Measurements from ENCODE around the gene SARM1.
A peak's percentile ranks its signal among the peaks of the same experiment; 100 is the strongest.

Gene SARM1

GRCh38 chr17:28402844-28403243, 31.4 kb downstream of the SARM1 start:
- no peak overlapping the region for H3K4me3 Mint-ChIP-seq
- H3K36me3 Mint-ChIP-seq (ENCODE audit: low read depth): peaks cover 27% of the 10 kb centered on the region
- no peak for DNase-seq
- H3K9me3 Mint-ChIP-seq: no peaks in the 10 kb centered on the region
- H3K4me1 Mint-ChIP-seq (ENCODE audit: low read depth): peaks cover 15% of the 10 kb centered on the region
- no peaks in the 10 kb centered on the region for H3K27me3 Mint-ChIP-seq
- H3K27ac Mint-ChIP-seq: no peak overlapping the region

GRCh38 chr17:28404007-28404406, 32.5 kb downstream of the SARM1 start:
- H3K27me3 Mint-ChIP-seq: peaks cover 4% of the 10 kb centered on the region
- no peak for DNase-seq
- H3K36me3 Mint-ChIP-seq (ENCODE audit: low read depth): peaks cover 18% of the 10 kb centered on the region
- peaks cover 15% of the 10 kb centered on the region for H3K4me1 Mint-ChIP-seq (ENCODE audit: low read depth)
- no peak overlapping the region for H3K27ac Mint-ChIP-seq
- no peak overlapping the region for H3K4me3 Mint-ChIP-seq
- no peaks in the 10 kb centered on the region for H3K9me3 Mint-ChIP-seq

GRCh38 chr17:28404461-28404811, 32.9 kb downstream of the SARM1 start:
- H3K27me3 Mint-ChIP-seq: peaks cover 4% of the 10 kb centered on the region
- peaks cover 15% of the 10 kb centered on the region for H3K4me1 Mint-ChIP-seq (ENCODE audit: low read depth)
- no peak overlapping the region for H3K27ac Mint-ChIP-seq
- H3K36me3 Mint-ChIP-seq (ENCODE audit: low read depth): peaks cover 15% of the 10 kb centered on the region
- peak overlapping the region; percentile 78 for H3K4me3 Mint-ChIP-seq
- H3K9me3 Mint-ChIP-seq: no peaks in the 10 kb centered on the region
- DNase-seq: no peak

GRCh38 chr17:28404812-28405570, 33.5 kb downstream of the SARM1 start:
- Mint-ChIP-seq H3K36me3 (ENCODE audit: low read depth) (peaks cover 12% of the 10 kb centered on the region), H3K27ac (no peak overlapping the region), H3K4me3 (peak overlapping the region; percentile 78), H3K9me3 (no peaks in the 10 kb centered on the region), H3K27me3 (peaks cover 4% of the 10 kb centered on the region), H3K4me1 (ENCODE audit: low read depth) (peaks cover 15% of the 10 kb centered on the region)
- DNase-seq: no peak

DNA sequence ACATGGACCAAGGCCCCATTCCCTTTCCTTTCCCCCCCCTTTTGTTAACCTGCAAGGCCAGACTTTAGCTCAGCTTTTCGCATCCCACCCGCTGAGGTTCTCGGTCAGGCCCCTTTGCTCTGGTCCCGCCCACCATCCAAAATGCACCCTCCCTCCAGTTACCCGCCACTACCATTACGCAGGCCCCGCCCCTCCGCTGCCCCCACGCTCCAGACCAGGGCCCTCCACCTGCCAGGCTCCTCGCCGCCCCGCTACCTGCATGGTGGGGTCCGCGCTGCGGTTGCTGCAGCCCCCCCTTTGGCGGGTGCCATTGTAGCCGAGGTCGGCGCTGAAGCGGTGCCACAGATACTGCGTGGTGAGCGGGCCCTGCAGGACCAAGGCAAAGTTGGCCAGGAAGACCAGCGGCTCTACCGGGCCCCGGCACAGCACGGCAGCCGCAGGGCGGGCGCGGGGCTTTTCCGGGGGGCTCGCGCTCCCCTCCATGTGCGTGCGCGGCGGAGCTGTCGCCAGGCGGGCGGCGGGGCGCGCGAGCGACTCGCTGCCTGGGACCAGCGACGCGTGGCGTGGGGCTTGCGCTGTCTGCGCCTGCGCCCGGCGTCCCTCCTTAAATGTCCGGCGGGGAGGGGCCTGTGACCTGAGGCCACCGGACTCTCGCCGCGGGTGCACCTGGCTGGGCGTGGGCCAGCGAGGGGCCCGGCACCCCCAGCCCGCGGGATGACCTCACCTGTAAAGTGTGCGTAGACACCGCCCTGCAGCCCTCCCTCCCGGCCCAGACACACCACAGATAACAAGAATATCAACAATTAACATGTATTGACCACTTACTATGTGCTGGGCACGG, 34.4 kb downstream of the SARM1 start, which contains the start of gene SLC46A1:
SLC46A1 (minus strand) TSS at position 581 of the 841 bp plus-strand sequence; CDS start at position 483, 98 bp downstream.
- Mint-ChIP-seq H3K27ac (peak within 1 kb of the TSS; percentile 16), H3K9me3 (no peaks in the 10 kb centered on the region), H3K4me1 (ENCODE audit: low read depth) (peaks cover 15% of the 10 kb centered on the region), H3K27me3 (peaks cover 4% of the 10 kb centered on the region), H3K4me3 (peak within 1 kb of the TSS; percentile 78), H3K36me3 (ENCODE audit: low read depth) (peaks cover 9% of the 10 kb centered on the region)
- DNase-seq: peak; percentile 80

DNA sequence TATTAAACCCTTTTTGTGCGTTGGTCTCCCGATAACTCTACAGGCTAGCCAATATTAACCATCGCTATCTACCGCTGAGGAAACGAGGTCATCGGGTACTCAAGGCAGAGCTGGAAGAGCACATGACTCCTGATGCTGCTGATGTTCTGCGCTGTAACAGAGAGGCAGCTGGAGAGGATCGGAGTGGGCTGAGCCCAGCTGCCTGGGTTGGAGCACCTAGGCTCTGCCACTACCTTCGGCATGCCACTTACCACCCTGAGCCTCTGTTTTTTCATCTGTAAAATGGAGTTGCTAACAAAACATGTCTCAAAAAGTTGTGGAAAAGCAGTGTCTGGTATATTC, 35.0 kb downstream of the SARM1 start:
- no peaks in the 10 kb centered on the region for H3K9me3 Mint-ChIP-seq
- H3K4me1 Mint-ChIP-seq (ENCODE audit: low read depth): peaks cover 15% of the 10 kb centered on the region
- DNase-seq: no peak
- peaks cover 7% of the 10 kb centered on the region for H3K36me3 Mint-ChIP-seq (ENCODE audit: low read depth)
- peaks cover 4% of the 10 kb centered on the region for H3K27me3 Mint-ChIP-seq
- H3K4me3 Mint-ChIP-seq: peak overlapping the region; percentile 70
- H3K27ac Mint-ChIP-seq: peak overlapping the region; percentile 16

DNA sequence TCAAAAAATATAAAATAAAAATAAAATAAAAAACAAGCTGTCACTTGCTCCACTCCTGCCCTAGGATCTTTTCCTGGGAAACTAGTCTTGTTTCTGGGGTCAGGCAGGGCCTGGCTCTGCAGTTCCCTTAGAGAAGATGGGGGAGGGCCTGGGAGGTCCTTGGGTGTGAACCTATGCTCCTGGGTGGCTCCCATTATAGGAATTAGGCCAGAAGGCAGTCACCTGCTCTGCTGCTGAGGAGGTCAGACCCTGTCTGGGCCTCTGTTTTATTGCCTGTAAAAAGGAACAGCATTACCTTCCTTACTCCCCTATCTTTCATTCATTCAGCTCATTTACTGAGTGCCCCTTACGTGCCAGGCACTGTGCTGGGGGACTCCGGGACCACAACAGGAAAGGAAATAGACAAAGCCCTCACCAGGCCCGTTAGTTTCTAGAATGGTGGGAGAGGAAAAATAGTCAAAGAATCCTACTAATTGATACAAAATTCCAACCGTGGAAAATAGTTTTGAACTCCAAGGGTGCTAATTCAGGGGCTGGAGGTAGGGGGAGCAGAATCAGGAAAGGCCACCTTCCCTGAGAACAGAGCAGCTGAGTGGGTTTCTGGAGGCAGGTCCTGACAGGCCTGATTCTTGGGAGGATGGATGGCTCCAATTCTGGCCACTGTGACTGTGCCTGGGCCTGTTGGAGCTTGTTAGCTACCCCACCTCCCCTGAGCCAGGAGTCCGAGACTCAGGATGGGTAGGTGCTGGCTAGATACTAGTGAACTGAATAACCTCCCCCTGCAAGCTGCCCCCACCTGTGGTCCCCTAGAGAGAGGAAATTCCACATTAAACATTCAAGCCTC, 35.9 kb downstream of the SARM1 start:
- Mint-ChIP-seq H3K9me3 (no peaks in the 10 kb centered on the region), H3K4me1 (ENCODE audit: low read depth) (peaks cover 9% of the 10 kb centered on the region), H3K27ac (no peak overlapping the region), H3K27me3 (peaks cover 4% of the 10 kb centered on the region), H3K4me3 (peak overlapping the region; percentile 70), H3K36me3 (ENCODE audit: low read depth) (peaks cover 3% of the 10 kb centered on the region)
- no peak for DNase-seq

DNA sequence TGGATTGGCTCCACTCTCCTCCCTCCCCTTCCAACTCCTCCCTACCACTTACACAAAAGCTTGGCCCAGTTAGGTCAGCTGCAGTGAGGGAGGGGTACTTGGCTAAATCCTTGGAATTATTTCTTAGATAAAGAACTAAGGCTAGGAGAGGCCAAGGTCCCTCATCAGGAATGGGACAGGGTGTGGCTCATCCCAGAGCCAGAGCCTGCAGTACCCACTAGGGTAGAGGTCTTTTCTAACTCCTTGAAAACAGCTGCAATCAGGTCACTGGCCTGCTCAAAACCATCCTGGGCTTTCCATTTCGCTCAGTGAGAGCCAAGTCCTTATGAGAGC, 36.4 kb downstream of the SARM1 start:
- H3K27me3 Mint-ChIP-seq: peaks cover 4% of the 10 kb centered on the region
- H3K27ac Mint-ChIP-seq: no peak overlapping the region
- H3K4me1 Mint-ChIP-seq (ENCODE audit: low read depth): peaks cover 9% of the 10 kb centered on the region
- no peak for DNase-seq
- no peaks in the 10 kb centered on the region for H3K9me3 Mint-ChIP-seq
- H3K36me3 Mint-ChIP-seq (ENCODE audit: low read depth): peaks cover 3% of the 10 kb centered on the region
- H3K4me3 Mint-ChIP-seq: no peak overlapping the region

- H3K9me3 Mint-ChIP-seq: no peaks in the 10 kb centered on the region
- peaks cover 5% of the 10 kb centered on the region for H3K4me1 Mint-ChIP-seq (ENCODE audit: low read depth)
- H3K27me3 Mint-ChIP-seq: peaks cover 10% of the 10 kb centered on the region
- H3K27ac Mint-ChIP-seq: no peak overlapping the region
- no peaks in the 10 kb centered on the region for H3K36me3 Mint-ChIP-seq (ENCODE audit: low read depth)
- no peak for DNase-seq
- no peak overlapping the region for H3K4me3 Mint-ChIP-seq
Observed at GRCh38 chr17:28412099-28412498, 40.6 kb downstream of the SARM1 start.

GRCh38 chr17:28413804-28414203, 42.3 kb downstream of the SARM1 start:
- no peak for DNase-seq
- H3K36me3 Mint-ChIP-seq (ENCODE audit: low read depth): no peaks in the 10 kb centered on the region
- peaks cover 7% of the 10 kb centered on the region for H3K27me3 Mint-ChIP-seq
- H3K4me1 Mint-ChIP-seq (ENCODE audit: low read depth): peaks cover 6% of the 10 kb centered on the region
- H3K27ac Mint-ChIP-seq: no peak overlapping the region
- H3K9me3 Mint-ChIP-seq: no peaks in the 10 kb centered on the region
- H3K4me3 Mint-ChIP-seq: no peak overlapping the region

- no peak overlapping the region for H3K27ac Mint-ChIP-seq
- no peaks in the 10 kb centered on the region for H3K9me3 Mint-ChIP-seq
- peaks cover 6% of the 10 kb centered on the region for H3K4me1 Mint-ChIP-seq (ENCODE audit: low read depth)
- H3K36me3 Mint-ChIP-seq (ENCODE audit: low read depth): no peaks in the 10 kb centered on the region
- no peak for DNase-seq
- H3K27me3 Mint-ChIP-seq: peaks cover 7% of the 10 kb centered on the region
- H3K4me3 Mint-ChIP-seq: no peak overlapping the region
Observed at GRCh38 chr17:28415886-28416285, 44.4 kb downstream of the SARM1 start.

DNA sequence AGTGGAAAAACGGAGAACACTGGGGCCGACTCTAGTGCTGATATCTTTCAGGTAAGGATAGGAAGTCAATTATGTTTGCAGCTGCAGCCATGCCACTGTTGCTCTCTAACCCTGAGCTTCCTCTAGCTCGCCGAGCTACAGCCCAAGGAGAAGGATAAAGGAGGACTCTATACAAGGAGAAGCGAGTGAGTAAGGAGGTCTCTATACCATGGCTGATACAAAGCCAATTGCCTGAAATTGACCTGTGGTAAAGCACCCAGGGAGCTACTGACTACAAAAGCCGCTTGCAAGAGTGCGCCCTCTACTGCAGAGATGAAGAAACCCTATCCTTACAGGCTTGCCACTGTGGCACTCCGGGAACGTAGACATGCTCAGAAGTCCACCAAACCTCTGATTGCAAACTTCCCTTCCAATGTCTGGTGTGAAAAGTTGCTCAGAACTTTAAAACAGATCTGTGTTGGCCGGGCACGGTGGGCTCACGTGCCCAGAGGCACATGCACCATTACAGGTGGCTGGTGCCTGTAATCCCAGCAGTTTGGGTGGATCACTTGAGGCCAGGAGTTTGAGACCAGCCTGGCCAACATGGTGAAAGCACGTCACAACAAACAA, 45.3 kb downstream of the SARM1 start:
- peak; percentile 61 for DNase-seq
- H3K4me1 Mint-ChIP-seq (ENCODE audit: low read depth): peaks cover 6% of the 10 kb centered on the region

DNA sequence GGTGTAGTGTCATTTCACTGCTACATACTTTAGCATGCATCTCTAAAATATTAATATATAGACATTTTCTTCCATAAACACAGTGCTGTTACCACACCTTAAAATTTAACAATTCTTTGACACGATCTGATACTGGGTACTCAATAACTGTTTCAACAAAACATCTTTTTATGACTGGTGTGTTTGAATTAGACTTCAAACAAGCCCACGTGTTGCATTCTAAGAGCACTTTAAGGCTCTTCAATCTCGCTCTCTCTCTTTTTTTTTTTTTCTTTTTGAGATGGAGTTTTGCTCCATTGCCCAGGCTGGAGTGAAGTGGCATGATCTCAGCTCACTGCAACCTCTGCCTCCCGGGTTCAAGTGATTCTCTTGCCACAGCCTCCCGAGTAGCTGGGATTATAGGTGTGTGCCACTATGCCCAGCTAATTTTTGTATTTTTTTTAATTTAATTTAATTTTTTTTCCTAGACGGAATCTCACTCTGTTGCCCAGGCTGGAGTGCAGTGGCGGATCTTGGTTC, 50.4 kb downstream of the SARM1 start:
- no peak for DNase-seq
- H3K27ac Mint-ChIP-seq: no peak overlapping the region
- H3K4me1 Mint-ChIP-seq (ENCODE audit: low read depth): peaks cover 3% of the 10 kb centered on the region
- H3K9me3 Mint-ChIP-seq: no peaks in the 10 kb centered on the region
- no peak overlapping the region for H3K4me3 Mint-ChIP-seq
- no peaks in the 10 kb centered on the region for H3K36me3 Mint-ChIP-seq (ENCODE audit: low read depth)
- H3K27me3 Mint-ChIP-seq: peaks cover 16% of the 10 kb centered on the region

More for the DNA sequence above, 45.3 kb downstream of the SARM1 start:
- Mint-ChIP-seq H3K9me3 (no peaks in the 10 kb centered on the region), H3K4me3 (no peak overlapping the region), H3K27me3 (peaks cover 7% of the 10 kb centered on the region), H3K36me3 (ENCODE audit: low read depth) (no peaks in the 10 kb centered on the region), H3K27ac (no peak overlapping the region)

DNA sequence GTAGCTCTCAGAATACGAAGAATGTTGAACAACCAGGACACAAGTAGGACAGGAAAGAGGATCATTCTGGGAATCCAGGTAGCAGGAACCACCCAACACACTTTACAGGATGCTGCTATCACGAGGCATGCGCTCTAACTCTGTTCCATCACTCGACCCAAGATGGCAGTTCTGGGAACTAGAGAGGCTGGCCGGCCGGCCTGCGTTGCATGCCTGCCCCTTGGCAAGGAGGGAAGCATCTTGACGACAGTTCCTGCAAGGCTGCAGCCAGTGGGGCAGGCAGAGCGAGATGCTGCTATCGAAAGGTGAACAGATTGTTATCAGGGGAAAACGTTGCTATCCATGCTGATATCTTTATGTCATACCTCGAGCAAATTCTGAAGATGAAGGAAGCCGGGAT, 53.7 kb downstream of the SARM1 start:
- Mint-ChIP-seq H3K27me3 (peaks cover 12% of the 10 kb centered on the region), H3K27ac (no peak overlapping the region), H3K4me3 (no peak overlapping the region), H3K36me3 (ENCODE audit: low read depth) (no peaks in the 10 kb centered on the region), H3K4me1 (ENCODE audit: low read depth) (no peaks in the 10 kb centered on the region), H3K9me3 (no peaks in the 10 kb centered on the region)
- no peak for DNase-seq

All from activated T-cell treated with anti-CD3 and anti-CD28 coated beads, Interleukin-2, amount 50 U/mL, for 24 hours (primary cell).